Trophoblast cell (in vitro differentiated cells and primary cell): ENCODE data around the gene SLC6A5.
A peak's percentile ranks its signal among the peaks of the same experiment; 100 is the strongest.

ENCODE experiments used
- DNase-seq, 2 donors: peaks; one replicate each; pipeline ENCODE4 v3.0.0-alpha.2; 2016
- H2AFZ ChIP-seq: 2 replicates; pipeline ENCODE4 v1.6.1; 2013; ENCODE audit warnings: low read length, moderate library complexity, mild to moderate bottlenecking; ENCODE audit not compliant: insufficient read depth, poor library complexity
- H2AK5ac ChIP-seq: 2 replicates; pipeline ENCODE4 v1.6.1; 2013; ENCODE audit warnings: mild to moderate bottlenecking, low read length
- H2BK120ac ChIP-seq: 2 replicates; pipeline ENCODE4 v1.6.1; 2013; ENCODE audit warnings: low read length, mild to moderate bottlenecking, moderate library complexity; ENCODE audit not compliant: insufficient read depth, poor library complexity
- H2BK12ac ChIP-seq: 2 replicates; pipeline ENCODE4 v1.6.1; 2013; ENCODE audit warnings: mild to moderate bottlenecking, low read length, moderate library complexity
- H2BK5ac ChIP-seq: 2 replicates; pipeline ENCODE4 v1.6.1; 2013; ENCODE audit warnings: low read length, low read depth, moderate library complexity, mild to moderate bottlenecking; ENCODE audit not compliant: poor library complexity
- H3K14ac ChIP-seq: 2 replicates; pipeline ENCODE4 v1.6.1; 2013; ENCODE audit warnings: mild to moderate bottlenecking, low read length
- H3K18ac ChIP-seq: 2 replicates; pipeline ENCODE4 v1.6.1; 2013; ENCODE audit warnings: mild to moderate bottlenecking, low read length
- H3K23ac ChIP-seq: 2 replicates; pipeline ENCODE4 v1.6.1; 2013; ENCODE audit warnings: low read length
- H3K27ac ChIP-seq: 2 replicates; pipeline ENCODE4 v1.5.1; 2013; ENCODE audit warnings: low read depth, mild to moderate bottlenecking, inconsistent platforms, low read length, moderate library complexity
- H3K27me3 ChIP-seq: 2 replicates; pipeline ENCODE4 v1.6.1; 2013; ENCODE audit warnings: inconsistent platforms, mild to moderate bottlenecking, low read length, moderate library complexity; ENCODE audit not compliant: insufficient read depth
- H3K36me3 ChIP-seq, 2 experiments: 1 replicate in 1 of 2; 2 replicates in 1 of 2; pipeline ENCODE4 v1.6.1; 2013; ENCODE audit warnings: low read length in 2 of 2, mild to moderate bottlenecking in 2 of 2, moderate library complexity in 1 of 2; ENCODE audit not compliant: insufficient read depth in 2 of 2, control insufficient read depth in 1 of 2
- H3K4ac ChIP-seq: 2 replicates; pipeline ENCODE4 v1.6.1; 2013; ENCODE audit warnings: low read depth, mild to moderate bottlenecking, low read length, moderate library complexity
- H3K4me1 ChIP-seq, 2 experiments: 1 replicate in 1 of 2; 2 replicates in 1 of 2; pipeline ENCODE4 v1.6.1; 2013; ENCODE audit warnings: low read length in 2 of 2, mild to moderate bottlenecking in 2 of 2, moderate library complexity in 1 of 2; ENCODE audit not compliant: insufficient read depth in 2 of 2, control insufficient read depth in 1 of 2
- H3K4me2 ChIP-seq: 2 replicates; pipeline ENCODE4 v1.6.1; 2013; ENCODE audit warnings: inconsistent platforms, mild to moderate bottlenecking, low read length, moderate library complexity
- H3K4me3 ChIP-seq: 2 replicates; pipeline ENCODE4 v1.5.1; 2013; ENCODE audit warnings: mild to moderate bottlenecking, low read depth, low read length, inconsistent platforms
- H3K79me1 ChIP-seq: one replicate; pipeline ENCODE4 v1.6.1; 2013; ENCODE audit warnings: low read length
- H3K79me2 ChIP-seq: 2 replicates; pipeline ENCODE4 v1.6.1; 2013; ENCODE audit warnings: low read length, mild to moderate bottlenecking; ENCODE audit not compliant: control insufficient read depth, insufficient read depth, poor library complexity
- H3K9ac ChIP-seq: 2 replicates; pipeline ENCODE4 v1.6.1; 2013; ENCODE audit warnings: mild to moderate bottlenecking, low read length
- H3K9me3 ChIP-seq: 2 replicates; pipeline ENCODE4 v1.6.1; 2013; ENCODE audit warnings: low read depth, mild to moderate bottlenecking, control low read depth, inconsistent platforms, low read length; ENCODE audit not compliant: insufficient read depth
- H4K12ac ChIP-seq: 2 replicates; pipeline ENCODE4 v1.6.1; 2013; ENCODE audit warnings: low read depth, mild to moderate bottlenecking, low read length, moderate library complexity
- H4K8ac ChIP-seq: 2 replicates; pipeline ENCODE4 v1.6.1; 2013; ENCODE audit warnings: low read depth, mild to moderate bottlenecking, low read length, moderate library complexity
- H4K91ac ChIP-seq: one replicate; pipeline ENCODE4 v1.6.1; 2013; ENCODE audit warnings: low read depth, mild to moderate bottlenecking, low read length, moderate library complexity
- WGBS: extraction: QIAGEN DNeasy Blood & Tissue Kit; methylation state at CpG from one replicate; pipeline ENCODE4 v1.1.7; 2013; ENCODE audit warnings: missing lambda C conversion rate; ENCODE audit not compliant: insufficient read length, insufficient coverage; ENCODE audit errors: extremely low coverage; 5-methylcytosine and 5-hydroxymethylcytosine counted together

Gene SLC6A5

GRCh38 chr11:20583201-20583600 is 16.2 kb upstream of the SLC6A5 start:
- Histone ChIP-seq H4K8ac (no peak overlapping the region), H3K4ac (no peak overlapping the region), H3K18ac (no peak overlapping the region), H2AFZ (no peak overlapping the region), H3K9ac (no peak overlapping the region), H2BK5ac (no peak overlapping the region), H3K4me3 (no peak overlapping the region), H3K36me3 (no peaks in the 10 kb centered on the region), H3K4me1 (no peaks in the 10 kb centered on the region), H3K4me2 (no peak overlapping the region), H2BK120ac (no peak overlapping the region), H4K12ac (no peak overlapping the region), H2AK5ac (no peak overlapping the region), H3K9me3 (no peaks in the 10 kb centered on the region), H3K79me1 (no peaks in the 10 kb centered on the region), H3K27ac (no peak overlapping the region), H2BK12ac (no peak overlapping the region), H3K23ac (no peak overlapping the region), H3K79me2 (no peaks in the 10 kb centered on the region), H3K14ac (no peak overlapping the region), H3K27me3 (no peaks in the 10 kb centered on the region), H4K91ac (no peak overlapping the region)
- DNase-seq, result no peak
- WGBS, result no CpG with 5 or more reads among the region's 5 CpGs

GRCh38 chr11:20584093-20584774 is 15.2 kb upstream of the SLC6A5 start:
- H2BK5ac ChIP-seq, result no peak overlapping the region
- no peak overlapping the region for H3K18ac ChIP-seq
- H4K12ac ChIP-seq, result no peak overlapping the region
- H3K79me1 ChIP-seq, result no peaks in the 10 kb centered on the region
- H2BK12ac ChIP-seq, result no peak overlapping the region
- H3K14ac ChIP-seq, result no peak overlapping the region
- H3K79me2 ChIP-seq, result no peaks in the 10 kb centered on the region
- no peaks in the 10 kb centered on the region for H3K36me3 ChIP-seq
- H3K9me3 ChIP-seq, result no peaks in the 10 kb centered on the region
- no peaks in the 10 kb centered on the region for H3K27me3 ChIP-seq
- DNase-seq, result peak; percentile 69 to 76
- H4K91ac ChIP-seq, result no peak overlapping the region
- H3K4me1 ChIP-seq, result no peaks in the 10 kb centered on the region
- no peak overlapping the region for H3K9ac ChIP-seq
- no peak overlapping the region for H4K8ac ChIP-seq
- no peak overlapping the region for H3K4me3 ChIP-seq
- H3K4me2 ChIP-seq, result no peak overlapping the region
- H2AK5ac ChIP-seq, result no peak overlapping the region
- H3K27ac ChIP-seq, result no peak overlapping the region
- H2BK120ac ChIP-seq, result no peak overlapping the region
- H3K23ac ChIP-seq, result no peak overlapping the region
- no peak overlapping the region for H2AFZ ChIP-seq
- no peak overlapping the region for H3K4ac ChIP-seq
- no CpG with 5 or more reads among the region's 4 CpGs for WGBS

DNA sequence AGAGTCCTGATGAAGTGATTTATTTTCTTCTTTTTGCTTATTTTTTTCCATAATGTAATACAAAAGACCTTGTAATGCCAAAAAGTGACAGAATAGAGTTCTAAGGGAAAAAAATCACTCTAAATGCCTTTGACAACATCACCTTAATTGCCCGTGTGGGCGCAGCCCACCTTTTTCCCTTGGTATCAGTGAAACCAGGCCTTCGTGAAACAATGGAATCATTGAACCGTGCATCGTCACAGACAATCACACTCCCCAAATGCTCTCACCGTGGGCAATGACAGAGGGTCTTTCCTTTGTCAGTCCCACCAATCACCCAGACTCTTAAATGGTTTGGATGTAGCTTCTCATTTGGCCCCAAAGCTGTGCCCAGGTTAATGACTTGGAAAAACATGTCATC is 9.6 kb upstream of the SLC6A5 start:
- Histone ChIP-seq H4K91ac (no peak overlapping the region), H3K27me3 (no peaks in the 10 kb centered on the region), H3K4me2 (no peak overlapping the region), H2AFZ (no peak overlapping the region), H2BK12ac (no peak overlapping the region), H3K18ac (no peak overlapping the region), H3K14ac (no peak overlapping the region), H3K4me3 (no peak overlapping the region), H3K9me3 (no peaks in the 10 kb centered on the region), H2AK5ac (no peak overlapping the region), H4K12ac (no peak overlapping the region), H4K8ac (no peak overlapping the region), H3K9ac (no peak overlapping the region), H3K4me1 (no peaks in the 10 kb centered on the region), H3K4ac (no peak overlapping the region), H3K79me1 (no peaks in the 10 kb centered on the region), H3K79me2 (no peaks in the 10 kb centered on the region), H3K27ac (no peak overlapping the region), H3K23ac (no peak overlapping the region), H3K36me3 (no peaks in the 10 kb centered on the region), H2BK5ac (no peak overlapping the region), H2BK120ac (no peak overlapping the region)
- no CpG with 5 or more reads among the region's 6 CpGs for WGBS
- DNase-seq, result no peak

GRCh38 chr11:20590381-20590780 is 9.0 kb upstream of the SLC6A5 start:
- Histone ChIP-seq H3K4me3 (no peak overlapping the region), H2BK120ac (no peak overlapping the region), H2AK5ac (no peak overlapping the region), H3K27ac (no peak overlapping the region), H2AFZ (no peak overlapping the region), H3K27me3 (no peaks in the 10 kb centered on the region), H3K79me2 (no peaks in the 10 kb centered on the region), H3K14ac (no peak overlapping the region), H3K9ac (no peak overlapping the region), H3K4ac (no peak overlapping the region), H3K9me3 (no peaks in the 10 kb centered on the region), H3K79me1 (no peaks in the 10 kb centered on the region), H4K8ac (no peak overlapping the region), H3K4me1 (no peaks in the 10 kb centered on the region), H2BK5ac (no peak overlapping the region), H3K36me3 (no peaks in the 10 kb centered on the region), H4K12ac (no peak overlapping the region), H3K4me2 (no peak overlapping the region), H4K91ac (no peak overlapping the region), H3K18ac (no peak overlapping the region), H3K23ac (no peak overlapping the region), H2BK12ac (no peak overlapping the region)
- DNase-seq, result no peak
- no CpG with 5 or more reads among the region's 3 CpGs for WGBS
